8988T (cell line): ENCODE data around the gene LHFPL4.

Source experiments
- DNase-seq: peaks from one replicate; pipeline ENCODE4 v3.0.0; 2011

LHFPL4 gene

DNA sequence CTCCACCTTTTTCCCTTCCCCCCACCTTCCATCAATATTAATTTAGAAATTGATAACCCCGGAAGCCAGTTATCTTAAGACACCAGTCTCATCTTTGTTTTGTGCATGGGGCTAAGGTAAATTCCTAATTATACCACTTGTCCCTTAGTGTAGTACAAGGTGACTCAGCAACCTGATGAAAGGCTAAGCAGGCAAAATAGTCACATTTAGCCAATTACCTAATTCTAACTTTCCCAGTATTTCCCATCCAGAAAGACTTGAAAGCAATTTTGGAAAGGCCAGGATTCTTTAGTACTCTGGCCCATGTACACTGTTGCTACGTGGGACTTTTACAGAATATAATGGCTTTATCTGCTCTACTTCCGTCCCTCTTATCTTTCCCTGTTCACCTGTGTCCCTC is 83.6 kb downstream of the LHFPL4 start:
- DNase-seq = no peak

DNA sequence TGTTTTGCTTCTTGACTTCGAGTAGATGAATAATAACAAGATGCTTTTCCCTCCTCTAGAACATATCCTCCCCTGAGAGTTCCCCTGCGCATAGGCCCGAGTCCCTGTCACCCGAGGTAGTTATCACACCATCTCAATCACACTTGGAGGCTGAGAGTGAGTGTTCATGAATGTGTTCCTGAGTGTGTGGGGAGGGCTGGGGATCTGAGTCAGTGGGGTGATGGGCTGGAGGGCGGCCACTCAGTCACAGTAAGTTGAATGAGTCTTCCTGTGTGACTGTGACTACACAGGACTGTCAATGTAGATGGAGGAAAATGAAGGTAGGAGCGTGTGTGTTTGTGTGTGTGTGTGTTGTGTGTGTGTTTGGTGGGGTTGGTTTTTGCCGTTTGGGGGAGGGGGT is 85.2 kb downstream of the LHFPL4 start:
- DNase-seq = no peak

DNA sequence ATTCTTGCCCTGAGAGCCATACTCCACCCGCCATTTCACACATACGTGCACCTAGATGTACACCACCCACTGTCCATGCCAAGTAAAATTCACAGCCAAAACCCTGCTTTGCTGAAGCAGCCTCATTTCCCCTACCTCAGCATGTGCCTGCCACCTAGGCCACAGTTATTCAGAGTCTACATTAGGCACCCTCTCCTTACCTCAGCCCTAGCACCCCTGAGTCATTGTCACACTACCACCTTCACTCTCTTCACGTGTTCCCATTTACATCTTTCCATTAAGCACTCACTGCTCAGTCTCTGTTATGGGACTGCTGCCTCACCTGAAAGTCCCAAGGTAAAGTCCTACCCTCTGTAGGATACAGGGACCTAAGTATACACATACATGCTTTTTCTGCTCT is 86.2 kb downstream of the LHFPL4 start:
- DNase-seq = no peak

DNA sequence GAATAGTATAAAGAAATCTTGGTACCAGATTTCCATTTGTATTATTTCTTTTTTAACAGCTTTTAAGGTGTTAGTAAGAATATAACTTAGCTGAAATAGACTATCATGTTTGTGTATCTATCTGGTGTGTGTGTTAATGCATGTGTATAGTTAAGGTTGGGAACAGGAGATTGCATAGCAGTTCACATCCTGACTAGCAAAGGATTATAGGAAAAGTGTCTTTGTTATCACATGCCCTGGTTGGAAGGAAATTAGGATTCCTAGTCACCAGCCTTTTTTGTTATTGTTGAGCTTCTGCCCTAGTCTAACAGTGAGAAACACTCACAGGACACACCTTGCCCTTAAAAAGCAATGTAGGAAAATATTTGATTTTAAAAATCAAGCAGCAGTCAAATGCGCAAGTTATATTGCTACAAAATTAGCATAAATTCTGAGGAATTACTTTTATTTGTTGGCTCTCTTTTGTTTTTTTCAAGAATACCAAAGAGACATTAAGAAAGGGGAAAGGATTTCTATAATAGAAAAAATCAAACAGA is 98.0 kb downstream of the LHFPL4 start:
- no peak for DNase-seq

DNA sequence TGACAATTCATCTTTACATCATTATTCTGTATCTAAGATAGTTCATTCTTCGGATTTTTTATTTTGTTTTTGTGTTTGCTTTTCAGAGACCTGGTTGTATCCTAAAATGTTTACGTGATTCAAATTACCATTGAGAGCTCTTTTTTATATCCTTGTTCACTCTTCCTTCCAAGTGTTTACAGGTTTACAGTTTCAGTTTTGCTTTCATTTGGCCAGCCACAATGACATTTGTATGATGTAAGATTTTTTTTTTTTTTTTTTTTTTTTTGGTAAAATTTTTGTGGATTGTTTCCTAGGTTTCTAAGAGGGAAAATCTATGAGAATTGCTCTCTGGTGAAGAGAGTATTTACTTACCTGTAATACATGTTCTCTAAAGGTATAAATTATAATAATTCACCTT is 101.2 kb downstream of the LHFPL4 start:
- no peak for DNase-seq

DNA sequence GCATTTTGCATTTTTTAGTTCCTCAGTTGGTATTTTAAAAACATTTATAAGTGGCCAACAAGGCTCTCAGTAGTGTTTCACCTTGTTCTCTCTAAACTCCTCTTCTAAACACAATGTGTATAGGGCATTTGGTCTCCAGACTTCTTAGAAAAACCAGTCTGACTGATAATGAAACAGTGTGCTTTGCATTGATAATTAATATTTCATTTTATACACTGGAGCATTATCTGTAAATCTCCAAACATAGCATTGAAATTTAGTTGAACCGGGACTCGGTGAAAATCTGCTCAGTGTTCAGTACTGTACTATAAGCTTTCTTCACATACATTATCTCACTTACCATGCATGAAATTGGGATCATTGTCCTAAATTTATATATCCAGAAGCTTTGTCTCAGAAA is 102.6 kb downstream of the LHFPL4 start:
- DNase-seq = no peak

DNA sequence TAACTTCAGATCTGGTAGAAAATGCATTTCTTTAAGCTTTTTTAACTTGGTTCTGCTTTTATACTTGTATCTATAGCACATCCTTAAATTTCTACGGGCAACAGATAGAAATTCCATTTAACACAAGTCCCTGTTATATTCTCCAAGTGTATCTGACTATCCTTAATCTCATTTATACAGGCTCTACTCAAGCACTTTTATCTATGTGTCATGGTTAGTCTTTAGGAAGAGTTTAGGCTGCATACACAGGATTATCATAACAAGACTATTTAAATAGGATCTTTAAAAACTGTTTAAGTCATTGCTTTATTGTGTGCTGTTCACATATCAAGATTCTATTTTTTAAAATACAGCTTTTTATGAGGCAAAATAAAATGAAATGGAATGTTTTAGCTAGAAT is 103.5 kb downstream of the LHFPL4 start:
- DNase-seq = no peak

DNA sequence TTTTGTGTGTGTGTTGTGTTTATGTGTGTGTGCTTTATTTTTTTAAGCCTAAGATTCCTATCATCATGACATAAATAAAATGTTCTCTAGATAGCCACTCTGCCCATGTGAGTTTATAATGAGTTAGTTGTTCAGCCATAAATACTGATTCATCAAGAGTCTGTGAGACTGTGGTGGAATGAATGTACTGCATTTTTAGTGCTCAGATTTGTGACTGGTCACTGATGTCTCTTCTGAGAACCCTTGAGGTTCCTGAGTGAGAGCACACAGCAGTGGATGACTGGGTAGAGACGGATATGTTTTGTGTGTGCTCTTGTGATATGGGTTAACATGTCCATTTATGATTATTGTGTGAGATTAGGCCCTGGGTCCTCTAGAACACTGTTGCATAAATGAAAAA is 105.0 kb downstream of the LHFPL4 start:
- no peak for DNase-seq
